Measurements from ENCODE around the gene PAK1. TPM values are rescaled to one million over a fixed set of nuclear protein-coding genes. Genes with fewer than 3 reads are reported as not detected.

The PAK1 gene
- total and polyA plus RNA-seq, 2 donors (not counting 1 experiment from before 2014, with no cell fraction given): 34.6 to 37.7 TPM

- no peaks in the 10 kb centered on the region for H3K9me3 ChIP-seq (ENCODE audit: control insufficient read depth, insufficient read depth, low read depth, low read length)
- TF ChIP-seq CTCF (conservative IDR thresholded peaks at IDR 0.05 in 1 of 2, IDR thresholded peaks at IDR 0.05 in 1 of 2; ENCODE audit: low read depth in 1 of 2, low read length in 2 of 2): no peak
- no peak for TF ChIP-seq EZH2 (IDR thresholded peaks at IDR 0.05; ENCODE audit: low read length, missing control alignments)
- peak in 1 of 2 donors; percentile 16 for DNase-seq (ENCODE audit: low read depth in 2 of 2)
- H3K36me3 ChIP-seq (ENCODE audit: control insufficient read depth, insufficient read depth, low read length): no peaks in the 10 kb centered on the region
- no peak overlapping the region for H3K4me2 ChIP-seq (ENCODE audit: extremely low read depth, insufficient read depth, low read length)
- H3K9ac ChIP-seq (ENCODE audit: insufficient read depth, low read length): no peak overlapping the region
- H3K27ac ChIP-seq (ENCODE audit: insufficient read depth, low read length): no peak overlapping the region
- H3K79me2 ChIP-seq (ENCODE audit: control insufficient read depth, insufficient read depth, low read length): no peaks in the 10 kb centered on the region
- no peaks in the 10 kb centered on the region for H3K4me1 ChIP-seq (ENCODE audit: control insufficient read depth, extremely low read depth, insufficient read depth, low read length)
- no peak overlapping the region for H3K4me3 ChIP-seq (replicated peaks in 1 of 4; ENCODE audit: control extremely low read depth in 1 of 4, insufficient read depth in 1 of 4, low read depth in 3 of 4, low read length in 4 of 4)
- no peaks in the 10 kb centered on the region for H4K20me1 ChIP-seq (ENCODE audit: control insufficient read depth, extremely low read depth, insufficient read depth, low read length)
- no peak overlapping the region for H2AFZ ChIP-seq (ENCODE audit: low read length)
- H3K27me3 ChIP-seq (ENCODE audit: control insufficient read depth, insufficient read depth, low read length): no peaks in the 10 kb centered on the region
Measured at GRCh38 chr11:77316733-77317342, 157.1 kb downstream of the PAK1 start.

- TF ChIP-seq CTCF (conservative IDR thresholded peaks at IDR 0.05 in 1 of 2, IDR thresholded peaks at IDR 0.05 in 1 of 2; ENCODE audit: low read depth in 1 of 2, low read length in 2 of 2) (no peak), EZH2 (IDR thresholded peaks at IDR 0.05; ENCODE audit: low read length, missing control alignments) (no peak)
- no peak for DNase-seq (ENCODE audit: low read depth in 2 of 2)
- Histone ChIP-seq H3K27ac (ENCODE audit: insufficient read depth, low read length) (no peak overlapping the region), H2AFZ (ENCODE audit: low read length) (no peak overlapping the region), H3K9me3 (ENCODE audit: control insufficient read depth, insufficient read depth, low read depth, low read length) (no peaks in the 10 kb centered on the region), H3K4me2 (ENCODE audit: extremely low read depth, insufficient read depth, low read length) (no peak overlapping the region), H3K79me2 (ENCODE audit: control insufficient read depth, insufficient read depth, low read length) (no peaks in the 10 kb centered on the region), H4K20me1 (ENCODE audit: control insufficient read depth, extremely low read depth, insufficient read depth, low read length) (no peaks in the 10 kb centered on the region), H3K9ac (ENCODE audit: insufficient read depth, low read length) (no peak overlapping the region), H3K27me3 (ENCODE audit: control insufficient read depth, insufficient read depth, low read length) (no peaks in the 10 kb centered on the region), H3K4me1 (ENCODE audit: control insufficient read depth, extremely low read depth, insufficient read depth, low read length) (no peaks in the 10 kb centered on the region), H3K36me3 (ENCODE audit: control insufficient read depth, insufficient read depth, low read length) (no peaks in the 10 kb centered on the region), H3K4me3 (replicated peaks in 1 of 4; ENCODE audit: control extremely low read depth in 1 of 4, insufficient read depth in 1 of 4, low read depth in 3 of 4, low read length in 4 of 4) (no peak overlapping the region)
Measured at GRCh38 chr11:77312107-77312506, 161.8 kb downstream of the PAK1 start.

DNA sequence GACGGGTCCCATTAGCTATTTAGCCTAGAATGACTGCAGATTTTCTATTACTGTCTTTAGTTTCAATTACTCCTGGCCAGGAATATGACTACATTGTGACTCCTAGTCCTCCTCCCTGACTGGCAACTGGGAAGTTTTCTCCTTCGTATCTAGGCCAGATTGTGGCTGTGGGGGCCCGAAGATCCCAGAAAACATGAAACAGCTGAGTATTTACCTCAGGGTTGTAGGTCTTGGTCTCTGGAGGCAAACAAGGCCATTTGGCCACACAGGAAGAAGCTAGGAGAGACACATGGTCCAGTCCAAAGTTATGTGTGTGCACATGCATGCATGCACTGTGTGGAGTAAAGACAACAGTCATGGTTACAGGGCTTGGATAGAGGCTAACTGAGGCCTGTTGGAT lies 162.2 kb downstream of the PAK1 start:
- TF ChIP-seq EZH2 (IDR thresholded peaks at IDR 0.05; ENCODE audit: low read length, missing control alignments) (no peak), CTCF (conservative IDR thresholded peaks at IDR 0.05 in 1 of 2, IDR thresholded peaks at IDR 0.05 in 1 of 2; ENCODE audit: low read depth in 1 of 2, low read length in 2 of 2) (no peak)
- H3K4me1 ChIP-seq (ENCODE audit: control insufficient read depth, extremely low read depth, insufficient read depth, low read length): no peaks in the 10 kb centered on the region
- H3K27me3 ChIP-seq (ENCODE audit: control insufficient read depth, insufficient read depth, low read length): no peaks in the 10 kb centered on the region
- no peak overlapping the region for H2AFZ ChIP-seq (ENCODE audit: low read length)
- DNase-seq (ENCODE audit: low read depth in 2 of 2): no peak
- H3K9me3 ChIP-seq (ENCODE audit: control insufficient read depth, insufficient read depth, low read depth, low read length): no peaks in the 10 kb centered on the region
- H3K4me2 ChIP-seq (ENCODE audit: extremely low read depth, insufficient read depth, low read length): no peak overlapping the region
- H3K79me2 ChIP-seq (ENCODE audit: control insufficient read depth, insufficient read depth, low read length): no peaks in the 10 kb centered on the region
- H3K36me3 ChIP-seq (ENCODE audit: control insufficient read depth, insufficient read depth, low read length): no peaks in the 10 kb centered on the region
- no peaks in the 10 kb centered on the region for H4K20me1 ChIP-seq (ENCODE audit: control insufficient read depth, extremely low read depth, insufficient read depth, low read length)
- no peak overlapping the region for H3K4me3 ChIP-seq (replicated peaks in 1 of 4; ENCODE audit: control extremely low read depth in 1 of 4, insufficient read depth in 1 of 4, low read depth in 3 of 4, low read length in 4 of 4)
- no peak overlapping the region for H3K9ac ChIP-seq (ENCODE audit: insufficient read depth, low read length)
- H3K27ac ChIP-seq (ENCODE audit: insufficient read depth, low read length): no peak overlapping the region
